RWPE2 (cell line): Measurements from ENCODE around the gene EFCAB13.

Experiments used
- ATAC-seq: fragments of 200-7000 bp; cut with Tn5 transposase; 3 replicates; pipeline ENCODE4 v1.9.1; 2021; ENCODE audit warnings: low read depth
- DNase-seq: peaks from one replicate; pipeline ENCODE4 v3.0.0-alpha.2; 2020; ENCODE audit warnings: low spot score
- H3K27ac ChIP-seq: fragments of 450-650 bp; 2 replicates; pipeline ENCODE4 v1.5.1; 2017; ENCODE audit warnings: mild to moderate bottlenecking; ENCODE audit not compliant: poor library complexity, severe bottlenecking
- H3K27me3 ChIP-seq: fragments of 250-450 bp; sonication (Bioruptor Pico); 2 replicates; pipeline ENCODE4 v1.5.1; 2021; ENCODE audit warnings: mild to moderate bottlenecking, moderate library complexity; ENCODE audit not compliant: insufficient read depth, poor library complexity, severe bottlenecking
- H3K36me3 ChIP-seq: fragments of 250-450 bp; sonication (Bioruptor Pico); 2 replicates; pipeline ENCODE4 v1.5.1; 2020; ENCODE audit warnings: low read depth, mild to moderate bottlenecking, moderate library complexity
- H3K4me1 ChIP-seq: fragments of 250-450 bp; sonication (Bioruptor Pico); 2 replicates; pipeline ENCODE4 v1.5.1; 2021; ENCODE audit warnings: mild to moderate bottlenecking, moderate library complexity; ENCODE audit not compliant: insufficient read depth, poor library complexity, severe bottlenecking
- H3K4me3 ChIP-seq: fragments of 250-450 bp; sonication (Bioruptor Pico); 2 replicates; pipeline ENCODE4 v1.5.1; 2021; ENCODE audit warnings: mild to moderate bottlenecking, moderate library complexity; ENCODE audit not compliant: severe bottlenecking
- H3K9me3 ChIP-seq: fragments of 250-450 bp; sonication (Bioruptor Pico); 2 replicates; pipeline ENCODE4 v1.5.1; 2021; ENCODE audit warnings: mild to moderate bottlenecking, moderate library complexity; ENCODE audit not compliant: severe bottlenecking
- CTCF ChIP-seq: fragments of 450-650 bp; IDR thresholded peaks from one replicate; pipeline ENCODE4 v1.5.1; 2017; ENCODE audit warnings: mild to moderate bottlenecking, moderate library complexity; ENCODE audit not compliant: poor library complexity, severe bottlenecking

Gene EFCAB13

GRCh38 chr17:47287639-47288038 is 36.1 kb upstream of the EFCAB13 start:
- no peaks in the 10 kb centered on the region for H3K4me1 ChIP-seq
- no peak for ATAC-seq
- no peaks in the 10 kb centered on the region for H3K9me3 ChIP-seq
- H3K27ac ChIP-seq, result no peak overlapping the region
- H3K27me3 ChIP-seq, result no peaks in the 10 kb centered on the region
- H3K4me3 ChIP-seq, result no peak overlapping the region
- H3K36me3 ChIP-seq, result no peaks in the 10 kb centered on the region
- no peak for DNase-seq
- no peak for TF ChIP-seq CTCF

GRCh38 chr17:47288531-47289116 is 35.1 kb upstream of the EFCAB13 start:
- Histone ChIP-seq H3K36me3 (no peaks in the 10 kb centered on the region), H3K27me3 (no peaks in the 10 kb centered on the region), H3K9me3 (no peaks in the 10 kb centered on the region), H3K4me1 (no peaks in the 10 kb centered on the region), H3K27ac (no peak overlapping the region), H3K4me3 (no peak overlapping the region)
- no peak for TF ChIP-seq CTCF
- no peak for DNase-seq
- no peak for ATAC-seq

DNA sequence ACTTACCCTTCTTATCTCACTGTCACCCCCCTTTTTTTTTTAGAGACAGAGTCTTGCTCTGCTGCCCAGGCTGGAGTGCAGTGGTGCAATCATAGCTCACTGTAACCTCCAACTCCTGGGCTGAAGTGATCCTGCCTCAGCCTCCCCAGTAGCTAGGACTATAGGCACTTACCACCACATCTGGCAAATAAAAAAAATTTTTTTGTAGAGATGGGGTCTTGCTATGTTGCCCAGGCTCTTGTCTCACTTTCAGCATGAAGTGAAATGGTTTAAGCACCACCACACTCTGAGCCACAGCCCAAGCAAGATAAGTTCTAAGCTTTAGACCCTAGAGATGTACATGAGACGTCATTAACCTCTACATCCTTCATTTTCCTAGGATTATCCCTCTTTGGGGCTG is 34.5 kb upstream of the EFCAB13 start:
- no peak overlapping the region for H3K4me3 ChIP-seq
- no peaks in the 10 kb centered on the region for H3K9me3 ChIP-seq
- no peak overlapping the region for H3K27ac ChIP-seq
- DNase-seq, result no peak
- H3K27me3 ChIP-seq, result no peaks in the 10 kb centered on the region
- no peak for TF ChIP-seq CTCF
- no peak for ATAC-seq
- no peaks in the 10 kb centered on the region for H3K36me3 ChIP-seq
- H3K4me1 ChIP-seq, result no peaks in the 10 kb centered on the region

DNA sequence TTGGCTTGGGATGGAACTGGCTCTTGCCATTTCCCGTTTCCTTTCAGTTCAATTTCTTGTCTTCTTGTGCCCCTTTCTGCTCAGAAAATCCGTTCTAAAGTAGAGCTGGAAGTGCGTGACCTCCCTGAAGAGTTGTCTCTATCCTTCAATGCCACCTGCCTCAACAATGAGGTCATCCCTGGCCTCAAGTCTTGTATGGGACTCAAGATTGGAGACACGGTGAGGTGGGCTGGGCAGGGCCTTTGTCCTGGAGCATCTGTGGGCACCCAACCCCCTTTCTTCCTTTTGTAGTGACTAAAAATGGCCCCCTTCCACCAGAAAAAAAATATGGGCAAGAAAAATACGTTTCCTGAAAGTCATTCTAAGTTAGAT is 32.9 kb upstream of the EFCAB13 start:
- Histone ChIP-seq H3K4me3 (no peak overlapping the region), H3K27me3 (no peaks in the 10 kb centered on the region), H3K36me3 (no peaks in the 10 kb centered on the region), H3K27ac (no peak overlapping the region), H3K4me1 (no peaks in the 10 kb centered on the region), H3K9me3 (no peaks in the 10 kb centered on the region)
- ATAC-seq (no peak), DNase-seq (no peak)
- TF ChIP-seq CTCF, result no peak

DNA sequence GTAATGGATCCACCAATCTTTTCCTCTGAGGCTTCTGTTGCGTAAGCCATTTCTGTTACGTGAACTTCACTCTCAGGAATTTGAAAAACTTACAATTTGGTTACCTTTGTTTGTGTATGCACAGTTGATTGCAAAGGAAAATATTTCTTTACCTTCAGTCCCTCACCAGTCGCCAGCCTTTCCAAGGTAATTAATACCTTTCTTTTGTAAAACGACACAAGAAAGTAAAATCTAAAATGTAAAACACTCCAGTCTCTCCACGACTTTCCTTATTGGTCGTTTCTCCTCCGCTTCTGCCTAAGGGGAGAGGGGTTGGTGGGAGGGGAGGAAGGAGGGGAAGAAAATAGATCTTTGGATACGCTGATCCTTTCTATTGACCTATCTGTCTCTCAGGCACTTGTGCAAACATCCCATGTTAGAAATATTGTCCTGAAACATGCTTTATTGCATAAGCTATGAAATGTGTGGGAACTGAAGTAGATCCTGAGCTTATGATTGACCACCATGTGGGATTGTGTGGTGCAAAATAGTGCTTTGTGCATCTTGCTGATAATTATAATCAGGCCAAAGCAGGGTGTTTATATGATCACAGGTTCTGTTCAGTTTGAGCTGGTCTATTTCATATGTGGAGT is 32.4 kb upstream of the EFCAB13 start:
- Histone ChIP-seq H3K9me3 (no peaks in the 10 kb centered on the region), H3K36me3 (no peaks in the 10 kb centered on the region), H3K4me3 (no peak overlapping the region), H3K27ac (no peak overlapping the region), H3K27me3 (no peaks in the 10 kb centered on the region), H3K4me1 (no peaks in the 10 kb centered on the region)
- TF ChIP-seq CTCF, result no peak
- ATAC-seq (no peak), DNase-seq (no peak)
